GM12874 (cell line): ENCODE data around the gene LY86.

Experiments used
- TF ChIP-seq, protein P1 (sequence below): IDR thresholded peaks from 2 replicates; pipeline ENCODE4 v1.5.1; 2011; ENCODE audit warnings: low read depth, mild to moderate bottlenecking, control low read depth, low read length, moderate library complexity; ENCODE audit not compliant: insufficient read depth

The LY86 gene

DNA sequence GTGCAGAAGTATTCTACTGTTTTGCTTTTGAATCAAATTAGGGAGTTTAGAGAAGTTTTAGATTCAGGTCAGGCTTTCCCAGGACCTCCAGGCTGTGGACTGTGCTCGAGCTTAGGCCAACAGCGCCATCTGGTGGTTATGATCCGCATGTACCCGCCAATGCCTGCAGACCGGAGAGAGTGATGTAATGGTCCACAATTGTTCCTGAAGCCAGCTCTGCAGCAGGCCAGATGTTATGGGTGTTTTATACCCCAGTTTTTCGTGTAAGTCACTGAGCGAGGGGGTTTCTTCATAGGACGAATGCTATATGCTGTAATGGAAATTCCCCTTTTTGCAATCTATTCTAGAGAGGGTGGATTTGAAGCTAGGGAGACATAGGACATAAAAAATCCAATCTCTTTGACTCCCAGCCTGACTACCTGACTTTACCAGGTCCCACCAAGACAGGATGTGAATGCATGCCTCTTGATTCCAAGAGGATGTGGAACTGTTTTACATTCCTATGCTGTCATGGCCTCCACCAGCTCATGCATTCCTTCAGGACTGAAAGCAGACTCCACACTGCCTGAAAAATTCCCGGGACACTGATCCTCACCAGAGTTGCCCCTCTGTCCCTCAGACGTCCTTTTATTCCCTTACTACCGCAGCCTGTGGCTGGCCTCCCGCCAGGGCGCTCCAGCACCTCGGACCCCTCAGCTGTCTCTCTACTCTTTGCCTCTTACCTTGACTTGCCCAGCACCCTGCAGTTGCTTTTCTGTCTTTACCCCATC is 41.2 kb upstream of the LY86 start:
- TF ChIP-seq, protein P1, sequence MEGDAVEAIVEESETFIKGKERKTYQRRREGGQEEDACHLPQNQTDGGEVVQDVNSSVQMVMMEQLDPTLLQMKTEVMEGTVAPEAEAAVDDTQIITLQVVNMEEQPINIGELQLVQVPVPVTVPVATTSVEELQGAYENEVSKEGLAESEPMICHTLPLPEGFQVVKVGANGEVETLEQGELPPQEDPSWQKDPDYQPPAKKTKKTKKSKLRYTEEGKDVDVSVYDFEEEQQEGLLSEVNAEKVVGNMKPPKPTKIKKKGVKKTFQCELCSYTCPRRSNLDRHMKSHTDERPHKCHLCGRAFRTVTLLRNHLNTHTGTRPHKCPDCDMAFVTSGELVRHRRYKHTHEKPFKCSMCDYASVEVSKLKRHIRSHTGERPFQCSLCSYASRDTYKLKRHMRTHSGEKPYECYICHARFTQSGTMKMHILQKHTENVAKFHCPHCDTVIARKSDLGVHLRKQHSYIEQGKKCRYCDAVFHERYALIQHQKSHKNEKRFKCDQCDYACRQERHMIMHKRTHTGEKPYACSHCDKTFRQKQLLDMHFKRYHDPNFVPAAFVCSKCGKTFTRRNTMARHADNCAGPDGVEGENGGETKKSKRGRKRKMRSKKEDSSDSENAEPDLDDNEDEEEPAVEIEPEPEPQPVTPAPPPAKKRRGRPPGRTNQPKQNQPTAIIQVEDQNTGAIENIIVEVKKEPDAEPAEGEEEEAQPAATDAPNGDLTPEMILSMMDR: peak; percentile 84

DNA sequence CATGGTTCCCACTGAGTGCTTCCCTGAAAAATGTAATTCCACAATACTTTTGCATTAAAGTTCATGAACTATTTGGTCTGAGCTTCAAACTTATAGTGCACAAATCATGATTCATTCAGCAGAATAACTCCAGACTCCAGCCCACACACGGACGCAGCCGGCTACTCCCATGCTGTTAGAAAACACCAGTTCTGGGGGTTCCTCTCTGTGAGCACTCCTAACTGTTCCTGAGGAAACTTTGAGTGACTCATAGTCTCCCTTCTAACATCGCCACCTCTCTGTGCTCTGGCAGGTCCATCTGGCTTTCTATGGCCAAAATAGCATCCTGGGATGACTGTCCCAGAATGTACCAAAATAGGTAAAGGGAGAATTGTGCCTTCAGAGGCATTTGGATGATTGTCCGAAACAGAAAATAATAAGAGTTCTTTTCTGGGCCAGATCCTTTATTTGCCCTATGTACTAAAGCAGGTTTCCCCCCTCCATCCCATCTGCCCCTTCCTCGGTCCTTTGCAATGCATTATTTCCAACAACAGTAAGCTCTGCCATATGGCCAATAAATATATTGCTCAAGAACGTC is 32.3 kb upstream of the LY86 start:
- TF ChIP-seq, protein P1: no peak

DNA sequence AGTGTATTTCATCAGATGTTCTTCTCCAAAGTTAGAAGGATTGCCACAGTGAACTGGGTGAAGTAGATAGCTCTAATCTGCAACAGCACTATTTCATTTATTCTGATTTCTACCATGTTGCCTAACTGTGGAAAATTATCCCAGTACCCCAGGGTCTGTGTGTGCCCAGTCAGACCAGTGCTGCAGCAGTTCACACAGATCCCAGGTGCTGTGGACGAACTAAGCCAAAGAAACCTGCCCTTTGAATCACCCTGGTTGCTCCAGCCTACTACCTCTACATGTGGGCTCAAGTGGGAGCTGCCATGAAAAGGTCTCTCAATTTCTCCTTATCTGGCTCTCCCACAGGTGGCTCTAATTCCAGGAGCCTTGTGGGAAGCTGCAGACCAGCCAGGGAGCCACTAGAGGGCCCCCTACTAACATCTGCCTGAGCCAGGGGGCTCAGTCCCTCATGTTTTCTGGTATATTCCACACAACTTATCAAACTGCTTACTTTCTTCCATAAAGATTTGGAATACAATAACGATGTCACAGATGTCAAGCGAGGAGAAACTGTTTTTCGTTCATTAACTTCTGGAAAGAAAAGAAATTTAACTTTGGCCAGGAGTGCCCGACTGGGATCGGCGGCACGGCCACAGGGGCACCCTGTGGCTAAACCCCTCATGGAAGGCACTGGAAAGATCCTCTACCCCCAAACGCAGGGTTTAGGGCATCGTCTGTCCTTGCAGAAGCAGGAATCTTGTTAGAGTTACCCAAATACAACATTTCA is 31.6 kb upstream of the LY86 start:
- TF ChIP-seq, protein P1: peak; percentile 90

DNA sequence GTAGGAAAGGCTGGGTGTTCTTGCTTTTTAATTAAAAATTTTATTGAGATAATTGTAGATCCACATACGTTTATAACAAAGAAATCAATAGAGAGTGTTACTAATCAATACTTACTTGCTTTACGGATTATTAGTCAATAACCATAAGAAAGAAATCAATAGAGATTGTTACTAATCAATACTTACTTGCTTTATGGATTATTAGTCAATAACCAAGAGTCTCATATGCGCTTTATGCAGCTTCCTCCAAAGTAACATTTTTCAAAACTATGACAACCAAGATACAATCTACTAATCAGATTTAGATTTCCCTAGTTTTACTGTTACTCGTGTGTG is 31.0 kb upstream of the LY86 start:
- TF ChIP-seq, protein P1: no peak

DNA sequence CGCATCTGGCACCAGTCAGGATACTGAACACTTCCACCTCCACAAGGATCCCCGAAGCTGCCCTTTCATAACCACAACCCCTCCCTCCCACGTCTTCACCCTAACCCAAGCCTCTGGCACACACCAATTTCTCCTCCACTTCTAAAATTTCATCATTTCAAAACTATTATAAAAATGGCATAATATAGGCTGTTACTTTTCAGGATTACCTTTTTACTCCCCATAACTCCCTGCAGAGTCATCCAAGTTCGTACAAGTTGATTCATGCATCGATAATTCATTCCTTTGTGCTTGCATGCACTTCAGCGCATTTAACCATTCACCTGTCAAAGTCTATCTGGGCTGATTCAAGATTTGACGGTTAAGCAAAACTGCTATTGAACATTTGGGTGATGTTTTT is 30.6 kb upstream of the LY86 start:
- TF ChIP-seq, protein P1: no peak

DNA sequence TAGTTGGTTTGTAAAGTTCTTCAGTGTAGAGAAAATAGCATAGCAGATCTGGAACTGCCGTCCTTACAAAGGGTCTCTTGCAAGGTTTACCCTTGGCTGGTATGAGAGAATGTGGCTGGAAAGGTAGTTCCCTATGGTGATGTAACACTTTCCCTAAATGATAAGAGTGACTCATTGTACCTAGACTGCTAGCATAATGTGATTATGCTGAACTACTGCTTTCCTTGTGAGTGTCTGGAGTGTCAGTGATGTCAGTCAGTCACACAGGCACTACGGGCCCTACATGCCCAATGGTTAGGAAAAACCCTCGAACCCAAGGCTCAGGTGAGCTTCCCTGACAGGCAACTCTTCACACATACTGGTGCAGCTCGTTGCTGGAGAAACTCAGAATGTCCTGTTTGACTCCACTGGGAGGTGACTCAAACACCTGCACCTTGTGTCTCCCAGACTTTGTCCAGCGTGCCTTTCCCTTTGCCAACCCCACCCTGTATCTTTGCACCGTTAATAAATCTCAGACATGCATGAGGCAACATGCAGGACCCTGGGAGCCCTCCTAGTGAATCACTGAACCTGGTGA is 28.4 kb upstream of the LY86 start:
- TF ChIP-seq, protein P1: no peak

DNA sequence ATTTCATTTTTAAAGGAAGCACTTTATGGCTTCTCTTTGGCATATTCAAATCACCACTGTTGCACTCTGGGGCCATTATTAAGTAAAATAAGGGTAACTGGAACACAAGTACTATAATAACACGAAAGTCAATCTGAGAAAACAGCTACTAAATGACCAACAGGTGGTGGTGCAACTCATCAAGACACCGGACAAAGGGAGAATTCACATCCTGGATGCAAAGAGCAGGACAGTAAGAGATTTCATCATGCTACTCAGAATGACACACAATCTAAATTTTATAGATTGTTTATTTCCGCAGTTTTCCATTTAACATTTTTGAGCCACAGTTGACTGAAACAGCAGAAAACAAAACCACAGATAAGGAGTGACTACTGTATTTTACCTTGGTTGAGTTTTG is 27.6 kb upstream of the LY86 start:
- TF ChIP-seq, protein P1: no peak
